ELR (cell line): ENCODE results near the gene YJU2.

ENCODE experiments used
- DNase-seq: peaks from one replicate; pipeline ENCODE4 v3.0.0-alpha.2; 2015; ENCODE audit warnings: low read depth

Gene YJU2

DNA sequence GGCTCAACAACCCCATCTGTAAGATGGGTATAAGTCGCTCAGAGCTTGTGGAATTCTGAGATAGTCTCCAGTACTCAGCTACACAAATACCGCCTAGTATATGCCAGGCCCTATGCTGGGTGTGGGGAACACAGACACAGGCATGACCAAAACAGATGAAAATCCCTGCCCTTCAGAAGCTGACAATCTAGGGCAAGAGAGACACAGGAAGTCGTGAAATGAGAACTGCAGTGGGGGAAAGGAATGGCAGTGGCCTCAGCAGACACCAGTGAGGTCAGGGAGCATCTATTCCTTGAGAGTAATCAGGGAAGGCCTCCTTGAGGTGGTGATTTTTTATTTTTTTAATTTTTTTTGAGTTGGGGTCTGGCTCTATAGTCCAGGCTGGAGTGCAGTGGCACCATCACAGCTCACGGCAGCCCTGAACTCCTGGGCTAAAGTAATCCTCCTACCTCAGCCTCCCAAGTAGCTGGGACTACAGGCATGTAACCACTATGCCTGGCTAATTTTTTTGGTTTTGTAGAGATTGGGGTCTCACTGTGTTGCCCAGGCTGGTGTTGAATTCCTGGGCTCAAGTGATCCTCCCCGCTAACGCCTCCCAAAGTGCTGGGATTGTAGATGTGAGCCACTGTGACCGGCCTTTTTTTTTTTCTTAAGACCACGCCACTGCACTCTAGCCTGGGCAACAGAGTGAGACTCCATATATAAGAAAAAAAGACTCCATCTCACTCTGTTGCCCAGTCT lies 52.1 kb downstream of the YJU2 start:
- no peak for DNase-seq

DNA sequence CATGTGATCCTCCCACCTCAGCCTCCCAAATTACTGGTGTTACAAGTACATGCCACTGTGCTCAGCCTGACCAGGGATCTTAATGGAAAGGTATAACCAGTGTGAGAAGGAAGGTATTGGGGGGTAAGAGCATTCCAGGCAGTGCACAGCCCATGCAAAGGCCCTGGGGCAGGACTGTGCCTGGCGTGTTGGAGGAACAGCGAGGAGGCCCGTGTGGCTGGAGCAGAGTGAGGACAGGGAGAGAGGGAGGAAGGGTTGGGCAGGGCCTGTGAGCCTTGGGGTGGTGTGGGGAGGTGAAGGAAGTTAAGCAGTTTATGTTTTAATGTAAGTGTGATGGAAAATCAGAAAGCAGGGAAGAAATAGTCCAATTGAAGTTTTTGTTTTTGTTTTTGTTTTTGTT lies 53.7 kb downstream of the YJU2 start:
- no peak for DNase-seq

DNA sequence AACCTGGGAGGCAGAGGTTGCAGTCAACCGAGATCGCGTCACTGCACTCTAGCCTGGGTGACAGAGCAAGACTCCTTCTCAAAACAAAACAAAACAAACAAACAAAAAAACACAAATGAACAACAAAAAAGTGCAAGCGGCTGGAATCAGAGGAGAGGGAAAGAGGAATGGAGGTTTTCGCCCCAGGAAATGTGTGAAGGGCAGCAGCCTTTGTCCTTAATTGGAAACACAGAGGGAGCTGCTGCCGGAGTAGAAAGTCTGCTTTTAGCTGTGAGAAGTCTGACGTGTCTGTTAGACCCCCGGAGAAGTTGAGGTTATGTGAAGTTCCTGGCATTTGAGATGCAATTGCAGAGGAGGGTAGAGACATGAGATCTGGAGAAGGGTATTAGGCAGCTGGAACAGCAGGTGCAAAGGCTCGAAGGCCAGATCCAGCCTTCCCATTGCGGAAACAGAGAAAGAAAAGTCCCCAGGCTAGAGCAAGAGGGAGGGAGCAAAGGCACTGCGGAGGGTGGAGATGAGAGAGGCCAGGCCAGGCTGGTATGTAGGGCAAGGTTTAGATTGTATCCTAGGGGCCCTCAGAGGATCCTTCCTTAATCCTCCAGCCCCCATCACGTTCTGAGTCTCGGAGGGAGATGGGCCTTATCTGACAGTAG lies 54.8 kb downstream of the YJU2 start:
- no peak for DNase-seq

DNA sequence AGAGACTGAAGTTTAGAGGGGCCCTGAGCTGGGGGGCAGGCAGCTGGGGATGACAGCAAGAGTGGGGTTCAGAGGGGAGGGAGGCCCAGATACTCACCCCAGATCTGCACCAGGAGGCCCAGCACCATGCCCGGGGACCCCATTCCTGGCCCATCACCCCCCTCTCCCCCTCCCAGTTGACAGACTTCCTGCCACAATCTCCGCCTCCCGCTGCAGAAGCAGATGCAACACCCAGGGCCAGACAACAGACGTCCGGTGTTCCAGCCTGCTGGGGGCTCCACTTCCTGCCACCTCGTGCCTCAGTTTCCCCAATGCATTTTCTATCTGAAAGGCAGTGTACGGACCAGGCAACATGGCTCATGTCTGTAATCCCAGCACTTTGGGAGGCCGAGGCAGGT lies 55.4 kb downstream of the YJU2 start, which contains the start of gene TMIGD2:
Gene TMIGD2 (minus strand): TSS at position 147 of the 398 bp plus-strand sequence. CDS start 4 bp downstream, at position 143.
- no peak for DNase-seq

DNA sequence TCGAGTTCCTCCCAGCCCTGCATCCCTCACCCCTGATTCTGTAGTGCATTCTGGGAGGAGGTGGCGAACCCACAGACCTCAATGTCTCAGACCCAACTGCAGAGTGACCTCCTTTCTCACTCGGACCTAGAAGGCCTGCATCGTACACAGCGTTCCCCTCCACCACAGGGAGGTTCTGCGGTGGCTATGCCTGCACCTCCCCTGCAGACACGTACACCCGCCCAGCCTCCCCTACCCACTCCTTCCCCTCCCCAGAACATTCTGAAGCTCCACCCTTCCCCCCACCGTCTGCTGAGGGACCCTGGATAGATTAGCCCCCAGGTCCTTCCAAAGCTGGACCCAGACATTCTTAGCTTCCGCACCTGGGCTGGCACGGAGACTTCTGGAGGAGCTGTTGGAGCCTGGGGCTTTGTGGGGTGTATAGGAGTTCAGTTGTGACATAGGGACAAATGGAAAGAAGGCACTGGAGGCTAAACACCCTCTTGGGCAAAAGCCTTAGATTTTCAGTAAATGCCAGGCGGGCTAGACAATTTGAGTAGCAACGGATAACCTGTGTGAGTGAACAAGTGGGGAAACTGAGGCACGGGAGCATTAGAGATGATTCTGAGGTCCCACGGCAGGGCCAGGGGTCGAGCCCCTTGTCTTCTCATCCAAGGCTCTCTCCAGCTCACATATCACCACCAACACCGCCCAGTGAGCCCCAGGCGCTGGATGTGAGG lies 57.1 kb downstream of the YJU2 start:
- no peak for DNase-seq

DNA sequence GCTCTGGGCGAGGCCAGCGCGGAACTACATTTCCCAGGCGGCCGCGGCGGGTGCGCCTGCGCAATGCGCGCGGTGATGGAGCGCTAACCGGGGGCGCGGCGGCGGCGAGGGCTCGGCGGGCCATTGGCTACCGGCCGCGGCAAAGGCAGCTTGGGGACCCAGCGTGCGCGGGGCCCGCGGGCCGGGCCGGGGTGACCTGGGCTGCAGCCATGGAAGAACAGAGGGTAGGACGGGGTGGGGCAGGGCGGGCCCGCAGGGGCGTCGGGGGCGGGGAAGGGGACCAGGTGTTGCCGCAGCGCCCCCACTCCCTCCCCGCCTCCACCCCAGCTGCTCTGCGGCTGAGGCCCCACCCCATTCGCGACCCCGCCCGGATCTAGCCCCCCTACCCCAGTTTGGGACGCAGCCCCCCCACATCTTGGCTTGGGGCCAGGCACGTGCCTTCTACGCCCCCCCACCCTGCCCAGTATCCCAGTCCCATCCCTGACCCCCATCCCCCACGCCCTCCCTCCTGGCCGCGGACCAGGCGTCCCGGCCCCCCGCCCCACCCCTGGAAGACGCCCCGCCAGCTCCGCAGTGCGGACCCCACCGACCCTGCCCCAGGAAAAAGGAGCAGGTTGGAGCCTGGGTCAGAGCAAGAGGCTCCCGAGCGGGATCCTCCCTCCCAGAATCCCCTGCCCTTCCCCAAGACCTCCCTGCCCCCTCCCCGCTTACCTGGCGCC lies 57.8 kb downstream of the YJU2 start, which contains the start of gene FSD1:
Gene FSD1 (plus strand): TSS at position 61 of the 719 bp plus-strand sequence. CDS start 149 bp downstream, at position 210.
- DNase-seq = peak; percentile 82

DNA sequence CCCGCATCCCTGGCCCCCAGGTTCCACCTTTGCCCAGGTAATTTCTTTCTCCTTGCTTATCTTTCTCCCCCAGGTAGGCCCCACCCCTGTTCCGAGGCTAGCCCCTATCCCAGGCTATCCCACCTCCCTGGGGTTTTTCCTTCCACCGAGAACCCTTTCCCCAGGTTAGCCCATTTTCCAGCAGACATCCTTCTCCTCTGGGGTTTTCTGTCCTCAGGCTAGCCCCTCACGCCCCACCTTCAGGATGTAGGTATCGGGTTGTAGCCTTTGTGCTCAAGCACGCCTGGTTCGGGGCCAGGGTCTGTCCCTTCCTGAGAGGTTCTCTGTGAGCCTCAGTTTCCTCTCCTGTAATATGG lies 58.4 kb downstream of the YJU2 start:
- no peak for DNase-seq

DNA sequence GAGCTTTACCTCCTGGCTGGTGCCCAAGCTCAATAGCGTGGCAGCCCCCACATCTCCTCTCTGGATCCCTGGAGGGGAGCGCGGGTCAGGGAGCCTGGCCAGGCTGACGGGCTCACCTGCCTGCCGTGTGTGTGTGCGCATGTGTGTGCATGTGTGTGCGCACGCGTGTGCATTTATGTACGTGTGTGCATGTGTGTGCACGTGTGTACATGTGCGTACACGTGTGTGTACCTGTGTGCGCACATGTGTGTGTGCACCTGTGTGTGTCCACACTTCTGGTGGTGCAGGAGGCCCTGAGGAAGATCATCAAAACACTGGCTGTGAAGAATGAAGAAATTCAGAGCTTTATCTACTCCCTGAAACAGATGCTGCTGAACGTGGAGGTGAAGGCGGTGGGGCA lies 58.8 kb downstream of the YJU2 start:
- no peak for DNase-seq

DNA sequence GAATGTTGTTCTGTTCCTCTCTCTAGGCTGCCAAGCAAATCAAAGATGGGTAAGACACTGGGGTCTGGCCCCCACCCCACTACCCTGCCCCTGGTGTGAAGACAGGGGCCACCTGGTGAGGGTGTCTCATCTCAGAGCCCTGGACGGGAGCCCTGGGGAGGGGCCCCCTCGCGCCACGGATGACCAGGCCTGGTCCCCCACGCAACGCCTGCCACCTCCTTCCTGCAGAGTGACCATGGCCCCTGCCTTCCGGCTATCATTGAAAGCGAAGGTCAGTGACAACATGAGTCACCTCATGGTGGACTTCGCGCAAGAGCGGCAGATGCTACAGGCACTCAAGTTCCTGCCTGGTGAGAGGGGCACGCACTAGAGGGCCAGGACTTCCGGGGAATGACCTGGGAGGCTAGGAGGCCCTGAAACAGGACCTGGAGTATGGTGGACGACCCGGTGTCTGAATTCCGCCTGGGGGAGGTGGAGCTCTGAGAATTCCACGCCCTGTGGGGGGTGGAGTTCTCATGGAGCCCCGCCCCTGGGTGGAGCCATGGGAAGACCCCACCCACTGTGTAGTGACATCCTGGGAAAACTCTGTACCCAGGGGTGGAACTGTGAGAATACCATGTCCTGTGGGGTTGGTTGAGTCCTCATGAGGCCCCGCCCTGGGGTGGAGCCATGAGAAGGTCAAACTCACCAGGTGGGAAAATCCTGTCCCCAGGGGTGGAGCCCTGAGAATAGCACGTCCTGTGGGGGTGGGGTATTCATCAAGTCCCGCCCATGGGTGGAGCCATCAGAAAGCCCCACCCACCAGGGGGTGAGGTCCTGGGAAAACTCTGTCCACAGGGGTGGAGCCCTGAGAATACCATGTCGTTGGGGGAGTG lies 63.6 kb downstream of the YJU2 start:
- DNase-seq = peak; percentile 52

DNA sequence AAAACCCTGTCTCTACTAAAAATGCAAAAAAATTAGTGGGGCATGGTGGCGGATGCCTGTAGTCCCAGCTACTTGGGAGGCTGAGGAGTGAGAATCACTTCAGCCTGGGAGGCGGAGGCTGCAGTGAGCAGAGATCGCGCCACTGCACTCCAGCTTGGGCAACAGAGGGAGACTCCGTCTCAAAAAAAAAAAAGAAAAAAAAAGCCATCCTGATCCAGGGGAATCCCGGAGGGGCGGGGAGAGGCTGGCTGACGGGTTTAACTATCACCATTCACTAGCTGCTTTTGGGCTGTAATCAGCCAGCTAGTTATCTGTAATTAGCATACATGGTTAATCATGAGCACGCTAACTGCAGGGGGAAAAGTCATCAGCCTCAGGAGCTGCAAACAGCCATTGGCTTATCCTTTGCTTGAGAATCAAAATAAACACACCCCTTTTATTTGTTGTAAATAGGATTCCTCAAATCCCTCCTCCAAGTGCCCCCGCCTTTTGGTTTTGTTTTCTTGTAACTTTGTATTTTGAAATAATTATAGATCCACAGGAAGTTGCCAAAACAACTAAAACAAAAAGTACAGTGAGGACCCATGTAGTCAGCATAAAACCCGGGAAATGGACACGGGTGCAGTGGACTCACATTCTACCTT lies 67.1 kb downstream of the YJU2 start:
- DNase-seq = no peak

DNA sequence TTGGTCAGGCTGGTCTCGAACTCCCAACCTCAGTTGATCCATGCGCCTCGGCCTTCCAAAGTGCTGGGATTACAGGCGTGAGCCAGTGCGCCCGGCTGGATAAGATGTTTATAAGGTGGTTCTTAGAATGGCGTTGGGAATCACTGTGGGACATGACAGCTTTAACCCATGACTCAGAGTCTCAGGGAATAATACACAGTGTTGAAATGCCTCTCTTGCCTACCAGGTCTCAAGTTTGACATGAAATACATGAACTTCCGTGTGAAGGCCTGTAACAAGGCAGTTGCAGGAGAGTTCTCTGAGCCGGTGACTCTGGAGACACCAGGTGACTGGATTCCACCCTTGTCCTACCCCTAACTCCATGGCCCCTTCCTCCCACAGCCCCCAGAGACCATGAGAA lies 70.1 kb downstream of the YJU2 start:
- DNase-seq = no peak

DNA sequence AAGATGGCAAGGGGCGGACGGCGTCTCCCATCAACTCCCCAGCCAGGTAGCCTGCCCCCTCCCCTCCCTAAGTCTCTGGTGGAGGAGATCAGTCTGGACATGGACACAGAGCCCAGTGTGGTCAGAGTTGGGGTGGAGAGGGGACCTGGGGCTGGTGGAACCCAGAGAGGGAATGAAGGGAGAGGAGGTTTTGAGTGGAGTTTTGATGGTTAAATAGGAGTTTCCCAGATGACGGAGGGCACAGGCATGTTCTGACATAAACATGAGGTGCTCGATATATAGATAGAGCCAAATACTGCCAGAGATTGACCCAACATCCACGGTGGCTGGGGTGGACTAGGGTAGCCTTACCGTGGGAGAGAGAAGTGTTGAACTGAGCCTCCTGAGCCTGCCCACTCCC lies 71.6 kb downstream of the YJU2 start:
- DNase-seq = no peak
